PC-3 (cell line): ENCODE measurements around the gene CEP89. TPM values are rescaled to one million over a fixed set of nuclear protein-coding genes. Genes with fewer than 3 reads are reported as not detected.
"Not testable (repeated sequence)": the region's sequence is repeated elsewhere in the genome, so short reads cannot be mapped to it uniquely, and the experiment has no call there.

Experiments
- ATAC-seq: fragments of 200-7000 bp; cut with Tn5 transposase; 2 replicates; pipeline ENCODE4 v1.9.1; 2020; ENCODE audit warnings: mild to moderate bottlenecking, moderate library complexity
- BruUV-seq: library from RNA; stranded (reverse); fragments of 400-500 nt; replicated peaks from 2 replicates; lab custom pipeline; 2021; lab: Mats Ljungman, UMichigan
- CTCF ChIA-PET: fragments of 300-600 bp; sonication (Branson Sonifier 250); formaldehyde crosslinking; loops from one replicate; lab custom pipeline; 2022; ENCODE audit warnings: antibody characterized with exemption; lab: Charles Lee
- POLR2A ChIA-PET: fragments of 300-600 bp; sonication (Branson Sonifier 250); formaldehyde crosslinking; loops from one replicate; lab custom pipeline; 2022; ENCODE audit warnings: antibody characterized with exemption; ENCODE audit not compliant: unreplicated experiment; lab: Charles Lee
- DNase-seq: peaks from one replicate; pipeline ENCODE4 v3.0.0-alpha.2; 2015
- H2AFZ ChIP-seq: fragments of 300-600 bp; sonication (generic); 2 replicates; pipeline ENCODE4 v1.6.0; 2016; ENCODE audit warnings: antibody characterized with exemption, low read length
- H3F3A ChIP-seq: fragments of 300-600 bp; sonication (generic); one replicate; pipeline ENCODE4 v1.6.0; 2017; ENCODE audit warnings: antibody characterized with exemption, low read length, control low read depth, mild to moderate bottlenecking; ENCODE audit not compliant: unreplicated experiment
- H3K27ac ChIP-seq: fragments of 300-600 bp; sonication (generic); 2 replicates; pipeline ENCODE4 v1.5.1; 2016; ENCODE audit warnings: mild to moderate bottlenecking, low read length
- H3K27me3 ChIP-seq: fragments of 300-600 bp; sonication (generic); 2 replicates; pipeline ENCODE4 v1.6.1; 2016; ENCODE audit warnings: low read length, mixed read lengths
- H3K36me3 ChIP-seq: fragments of 300-600 bp; sonication (generic); 2 replicates; pipeline ENCODE4 v1.6.1; 2016; ENCODE audit warnings: low read depth, mixed run types, low read length, mixed read lengths
- H3K4me1 ChIP-seq: fragments of 300-600 bp; sonication (generic); 2 replicates; pipeline ENCODE4 v1.5.1; 2016; ENCODE audit warnings: low read length; ENCODE audit not compliant: insufficient read depth
- H3K4me2 ChIP-seq: fragments of 300-600 bp; sonication (generic); 2 replicates; pipeline ENCODE4 v1.6.0; 2016; ENCODE audit warnings: low read length
- H3K4me3 ChIP-seq: fragments of 300-600 bp; sonication (generic); 2 replicates; pipeline ENCODE4 v1.5.1; 2016; ENCODE audit warnings: mild to moderate bottlenecking, low read length, mixed read lengths
- H3K79me2 ChIP-seq: fragments of 300-600 bp; sonication (generic); 2 replicates; pipeline ENCODE4 v1.6.1; 2017; ENCODE audit warnings: low read length, mixed read lengths
- H3K9ac ChIP-seq: fragments of 300-600 bp; sonication (generic); 2 replicates; pipeline ENCODE4 v1.6.0; 2016; ENCODE audit warnings: mild to moderate bottlenecking, low read length
- H3K9me2 ChIP-seq: fragments of 300-600 bp; sonication (generic); replicated peaks from 2 replicates; pipeline ENCODE4 v1.6.1; 2016; ENCODE audit warnings: mixed run types, low read length, mixed read lengths
- H3K9me3 ChIP-seq: fragments of 300-600 bp; sonication (generic); 2 replicates; pipeline ENCODE4 v1.6.1; 2016; ENCODE audit warnings: low read length, mixed read lengths
- H4K20me1 ChIP-seq: fragments of 300-600 bp; sonication (generic); 2 replicates; pipeline ENCODE4 v1.6.1; 2016; ENCODE audit warnings: low read length, mixed read lengths
- EZH2 ChIP-seq: fragments of 300-600 bp; sonication (generic); IDR thresholded peaks from one replicate; pipeline ENCODE4 v1.6.1; 2017; ENCODE audit warnings: antibody characterized with exemption, mild to moderate bottlenecking, low read length; ENCODE audit not compliant: unreplicated experiment
- EZH2phosphoT487 ChIP-seq: fragments of 300-600 bp; sonication (generic); IDR thresholded peaks from 2 replicates; pipeline ENCODE4 v1.6.1; 2018; ENCODE audit warnings: mild to moderate bottlenecking, antibody characterized with exemption, low read length, borderline replicate concordance
- intact Hi-C: fragments of 100-400 bp; cut with micrococcal nuclease; formaldehyde crosslinking; loops from 2 replicates; pipeline ENCODE4 v1.9.0; 2023
- total RNA-seq: library from RNA; depleted of rRNA; stranded (reverse); fragments of >200 nt; gene quantifications from 2 replicates; pipeline ENCODE4 v1.2.3, GENCODE V29; 2014
- TF ChIP-seq, protein P1 (sequence below): fragments of 300-600 bp; sonication (generic); conservative IDR thresholded peaks from 2 replicates; pipeline ENCODE4 v1.5.1; 2017; ENCODE audit warnings: antibody characterized with exemption, low read depth, mild to moderate bottlenecking, low read length

The CEP89 gene
- total RNA-seq, 1 experiment from 2014 or later = 9.1 TPM

DNA sequence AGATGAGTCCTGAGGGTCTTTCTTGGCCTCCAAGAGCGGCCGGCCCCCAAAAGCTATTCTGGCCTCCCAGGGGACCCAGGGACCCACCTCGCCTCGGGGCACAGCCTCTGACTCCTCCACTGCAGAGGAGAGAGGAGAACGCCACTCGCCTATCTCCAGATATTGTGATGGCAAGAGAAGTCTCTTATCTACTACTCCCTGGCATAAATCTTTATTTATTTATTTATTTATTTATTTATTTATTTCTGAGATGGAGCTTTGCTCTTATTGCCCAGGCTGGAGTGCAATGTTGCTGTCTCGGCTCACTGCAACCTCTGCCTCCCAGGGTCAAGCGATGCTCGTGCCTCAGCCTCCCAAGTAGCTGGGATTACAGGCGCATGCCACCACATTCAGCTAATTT is 113.2 kb downstream of the CEP89 start:
- H3F3A ChIP-seq = no peaks in the 10 kb centered on the region
- H3K9ac ChIP-seq = no peak overlapping the region
- BruUV-seq = no TSS peak
- TF ChIP-seq, protein P1, sequence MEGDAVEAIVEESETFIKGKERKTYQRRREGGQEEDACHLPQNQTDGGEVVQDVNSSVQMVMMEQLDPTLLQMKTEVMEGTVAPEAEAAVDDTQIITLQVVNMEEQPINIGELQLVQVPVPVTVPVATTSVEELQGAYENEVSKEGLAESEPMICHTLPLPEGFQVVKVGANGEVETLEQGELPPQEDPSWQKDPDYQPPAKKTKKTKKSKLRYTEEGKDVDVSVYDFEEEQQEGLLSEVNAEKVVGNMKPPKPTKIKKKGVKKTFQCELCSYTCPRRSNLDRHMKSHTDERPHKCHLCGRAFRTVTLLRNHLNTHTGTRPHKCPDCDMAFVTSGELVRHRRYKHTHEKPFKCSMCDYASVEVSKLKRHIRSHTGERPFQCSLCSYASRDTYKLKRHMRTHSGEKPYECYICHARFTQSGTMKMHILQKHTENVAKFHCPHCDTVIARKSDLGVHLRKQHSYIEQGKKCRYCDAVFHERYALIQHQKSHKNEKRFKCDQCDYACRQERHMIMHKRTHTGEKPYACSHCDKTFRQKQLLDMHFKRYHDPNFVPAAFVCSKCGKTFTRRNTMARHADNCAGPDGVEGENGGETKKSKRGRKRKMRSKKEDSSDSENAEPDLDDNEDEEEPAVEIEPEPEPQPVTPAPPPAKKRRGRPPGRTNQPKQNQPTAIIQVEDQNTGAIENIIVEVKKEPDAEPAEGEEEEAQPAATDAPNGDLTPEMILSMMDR = no peak
- no peaks in the 10 kb centered on the region for H4K20me1 ChIP-seq
- H3K27me3 ChIP-seq = no peaks in the 10 kb centered on the region
- no peak for DNase-seq
- H3K79me2 ChIP-seq = no peaks in the 10 kb centered on the region
- no peaks in the 10 kb centered on the region for H3K9me3 ChIP-seq
- POLR2A ChIA-PET = no interaction called here
- no peak overlapping the region for H3K4me2 ChIP-seq
- H2AFZ ChIP-seq = no peak overlapping the region
- no peaks in the 10 kb centered on the region for H3K36me3 ChIP-seq
- no peaks in the 10 kb centered on the region for H3K4me1 ChIP-seq
- intact Hi-C loops = no loop called here
- H3K9me2 ChIP-seq = no peaks in the 10 kb centered on the region
- H3K4me3 ChIP-seq = no peak overlapping the region
- CTCF ChIA-PET = no interaction called here
- no peak overlapping the region for H3K27ac ChIP-seq
- ATAC-seq = no peak

DNA sequence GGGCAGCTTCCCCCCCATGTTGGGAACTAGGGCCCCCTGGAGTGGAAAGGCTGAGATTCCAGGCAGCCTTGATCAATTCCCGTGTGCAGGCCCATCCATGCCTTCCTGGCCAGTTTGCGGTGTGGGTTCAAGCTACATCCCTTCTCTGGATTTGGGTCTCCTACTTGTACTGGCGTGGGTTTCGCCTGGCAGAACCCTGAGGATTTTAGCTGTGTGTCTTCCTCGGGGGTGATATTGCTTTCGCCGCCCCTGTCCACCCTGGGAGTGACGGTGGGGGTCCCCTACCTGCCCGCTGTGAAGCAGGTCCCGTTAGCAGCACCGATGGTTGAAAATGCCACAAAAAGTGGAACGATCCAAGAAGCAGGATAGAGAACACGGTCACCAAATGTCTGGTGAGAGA is 113.6 kb downstream of the CEP89 start:
- no peak overlapping the region for H3K4me2 ChIP-seq

DNA sequence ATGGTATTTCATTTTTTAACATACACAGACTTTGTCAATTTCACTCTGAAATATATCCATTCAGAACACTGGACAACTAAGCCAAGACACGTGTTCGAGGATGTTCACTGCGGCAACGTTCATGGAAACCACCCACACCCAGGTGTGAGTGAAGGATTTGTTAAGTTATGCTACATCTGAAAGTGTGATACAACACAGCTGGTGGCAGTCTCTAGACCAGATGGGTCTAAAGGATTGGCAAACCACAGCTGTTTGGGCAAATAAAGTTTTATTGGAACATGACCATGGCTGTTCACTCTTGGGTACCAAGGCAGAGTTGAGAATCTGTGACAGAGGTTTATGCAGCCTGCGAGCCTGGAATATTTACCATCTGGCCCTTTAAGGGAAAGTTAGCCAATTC is 114.2 kb downstream of the CEP89 start:
- Histone ChIP-seq H3K79me2 (no peaks in the 10 kb centered on the region), H3K4me2 (no peak overlapping the region), H3K4me1 (no peaks in the 10 kb centered on the region), H3K9me2 (no peaks in the 10 kb centered on the region), H4K20me1 (no peaks in the 10 kb centered on the region), H3F3A (no peaks in the 10 kb centered on the region), H3K27me3 (no peaks in the 10 kb centered on the region), H3K9me3 (no peaks in the 10 kb centered on the region), H3K9ac (no peak overlapping the region), H3K36me3 (no peaks in the 10 kb centered on the region), H2AFZ (no peak overlapping the region), H3K4me3 (no peak overlapping the region), H3K27ac (no peak overlapping the region)
- TF ChIP-seq EZH2 (no peak), EZH2phosphoT487 (no peak)
- TF ChIP-seq, protein P1 = no peak
- BruUV-seq = no TSS peak
- ChIA-PET CTCF (no interaction called here), POLR2A (no interaction called here)
- DNase-seq (no peak), ATAC-seq (no peak)
- intact Hi-C loops = no loop called here

More for the DNA sequence above, 113.6 kb downstream of the CEP89 start:
- Histone ChIP-seq H3K79me2 (no peaks in the 10 kb centered on the region), H3K36me3 (no peaks in the 10 kb centered on the region), H3K9me2 (no peaks in the 10 kb centered on the region), H3K27me3 (no peaks in the 10 kb centered on the region), H3K4me3 (no peak overlapping the region), H4K20me1 (no peaks in the 10 kb centered on the region), H3K4me1 (no peaks in the 10 kb centered on the region), H3K9ac (no peak overlapping the region), H3K27ac (no peak overlapping the region), H2AFZ (no peak overlapping the region), H3F3A (no peaks in the 10 kb centered on the region), H3K9me3 (no peaks in the 10 kb centered on the region)
- ChIA-PET POLR2A (no interaction called here), CTCF (no interaction called here)
- ATAC-seq (no peak), DNase-seq (no peak)
- intact Hi-C loops = no loop called here
- BruUV-seq = no TSS peak
- TF ChIP-seq EZH2phosphoT487 = no peak
- TF ChIP-seq, protein P1 = no peak
- TF ChIP-seq EZH2 = no peak

DNA sequence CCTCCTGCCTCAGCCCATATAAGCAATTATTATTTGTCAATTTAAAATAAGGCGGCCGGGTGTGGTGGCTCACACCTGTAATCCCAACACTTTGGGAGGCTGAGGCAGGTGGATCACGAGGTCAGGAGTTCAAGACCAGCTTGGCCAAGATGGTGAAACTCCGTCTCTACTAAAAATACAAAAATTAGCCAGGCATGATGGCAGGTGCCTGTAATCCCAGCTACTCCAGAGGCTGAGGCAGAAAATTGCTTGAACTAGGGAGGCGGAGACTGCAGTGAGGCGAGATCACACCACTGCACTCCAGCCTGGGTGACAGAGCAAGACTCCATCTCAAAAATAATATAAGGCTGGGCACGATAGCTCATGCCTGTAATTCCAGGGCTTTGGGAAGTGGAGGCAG is 114.9 kb downstream of the CEP89 start:
- H3K36me3 ChIP-seq, ATAC-seq, POLR2A ChIA-PET, H3K4me1 ChIP-seq, H3K4me3 ChIP-seq, H3K9me2 ChIP-seq, CTCF ChIA-PET, H3K79me2 ChIP-seq, DNase-seq, H3K9me3 ChIP-seq, H2AFZ ChIP-seq, H4K20me1 ChIP-seq, H3K4me2 ChIP-seq, intact Hi-C loops, H3K27me3 ChIP-seq, BruUV-seq, H3F3A ChIP-seq, H3K9ac ChIP-seq, H3K27ac ChIP-seq: not testable (repeated sequence)
